Activated naive CD8-positive, alpha-beta T cell treated with anti-CD3 and anti-CD28 coated beads, Interleukin-2, amount 50 U/mL, for 24 hours (primary cell): ENCODE results near the gene SYT9.

Experiments
- ATAC-seq: fragments of 150-1000 bp; cut with Tn5 transposase; one replicate; pipeline ENCODE4 v1.10.0; 2021
- DNase-seq: peaks from one replicate; pipeline ENCODE4 v3.0.0; 2021
- H3K27ac Mint-ChIP-seq: one replicate; pipeline ENCODE4 v1.8.0; 2021; ENCODE audit warnings: mild to moderate bottlenecking, mixed read lengths
- H3K27me3 Mint-ChIP-seq: one replicate; pipeline ENCODE4 v1.8.0; 2021; ENCODE audit warnings: mixed read lengths
- H3K36me3 Mint-ChIP-seq: one replicate; pipeline ENCODE4 v1.8.0; 2021; ENCODE audit warnings: low read depth, mixed read lengths
- H3K4me1 Mint-ChIP-seq: one replicate; pipeline ENCODE4 v1.8.0; 2021; ENCODE audit warnings: mixed read lengths
- H3K4me3 Mint-ChIP-seq: one replicate; pipeline ENCODE4 v1.8.0; 2021; ENCODE audit warnings: mild to moderate bottlenecking, moderate library complexity, mixed read lengths
- H3K9me3 Mint-ChIP-seq: one replicate; pipeline ENCODE4 v1.8.0; 2021; ENCODE audit warnings: mixed read lengths

SYT9 gene

DNA sequence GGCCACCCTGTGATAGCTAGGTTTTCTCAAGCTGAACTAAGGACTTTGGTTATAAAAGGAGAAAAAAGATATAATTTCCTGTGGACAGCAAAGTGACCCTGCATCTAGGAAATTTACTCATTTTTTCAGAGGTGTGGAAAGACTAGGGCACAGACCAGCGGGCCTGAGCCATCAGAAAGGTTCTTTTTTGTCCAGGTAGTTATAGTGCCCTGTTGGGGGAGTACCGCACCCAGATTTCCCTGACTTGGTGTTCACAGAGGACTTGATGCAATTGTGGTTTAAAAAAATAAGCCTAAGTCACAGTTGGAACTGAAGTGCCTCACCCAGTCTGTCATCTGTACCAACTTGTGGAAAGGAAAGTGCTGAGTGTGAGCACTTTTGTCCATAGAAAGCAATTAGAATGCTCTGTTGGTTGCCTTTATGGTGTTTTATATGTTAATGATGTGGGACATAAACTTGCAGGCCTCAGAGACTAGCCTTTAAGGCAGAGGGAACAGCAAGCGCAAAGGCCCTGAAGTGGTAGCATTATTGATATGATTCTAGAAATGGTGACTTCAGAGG, 3.1 kb downstream of the SYT9 start:
- H3K27me3 Mint-ChIP-seq = peaks cover 36% of the 10 kb centered on the region
- no peaks in the 10 kb centered on the region for H3K9me3 Mint-ChIP-seq
- H3K27ac Mint-ChIP-seq = no peak overlapping the region
- no peak for DNase-seq
- H3K36me3 Mint-ChIP-seq = no peaks in the 10 kb centered on the region
- no peak overlapping the region for H3K4me3 Mint-ChIP-seq
- peaks cover 2% of the 10 kb centered on the region for H3K4me1 Mint-ChIP-seq
- ATAC-seq = no peak

DNA sequence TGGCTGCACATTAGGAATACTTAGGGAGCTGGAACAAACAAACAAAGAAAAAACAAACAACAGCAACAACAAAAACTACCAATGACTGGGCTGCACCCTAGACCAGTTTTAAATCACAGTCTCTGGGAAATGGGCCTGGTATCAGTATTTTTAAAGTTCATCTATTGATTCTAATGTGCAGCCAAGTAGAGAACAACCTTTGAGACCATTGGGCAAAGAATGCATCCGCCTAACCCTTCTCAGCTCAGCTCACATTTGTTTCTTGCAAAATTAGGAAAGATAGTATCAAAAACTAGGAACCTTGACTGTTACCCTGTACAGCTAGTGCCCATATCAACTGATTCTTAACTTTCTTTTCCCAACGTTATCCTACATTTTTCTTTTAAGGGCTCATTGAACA, 5.2 kb downstream of the SYT9 start:
- ATAC-seq (no peak), DNase-seq (no peak)
- Mint-ChIP-seq H3K27ac (no peak overlapping the region), H3K4me1 (peaks cover 2% of the 10 kb centered on the region), H3K9me3 (no peaks in the 10 kb centered on the region), H3K27me3 (peaks cover 27% of the 10 kb centered on the region), H3K36me3 (no peaks in the 10 kb centered on the region), H3K4me3 (no peak overlapping the region)

DNA sequence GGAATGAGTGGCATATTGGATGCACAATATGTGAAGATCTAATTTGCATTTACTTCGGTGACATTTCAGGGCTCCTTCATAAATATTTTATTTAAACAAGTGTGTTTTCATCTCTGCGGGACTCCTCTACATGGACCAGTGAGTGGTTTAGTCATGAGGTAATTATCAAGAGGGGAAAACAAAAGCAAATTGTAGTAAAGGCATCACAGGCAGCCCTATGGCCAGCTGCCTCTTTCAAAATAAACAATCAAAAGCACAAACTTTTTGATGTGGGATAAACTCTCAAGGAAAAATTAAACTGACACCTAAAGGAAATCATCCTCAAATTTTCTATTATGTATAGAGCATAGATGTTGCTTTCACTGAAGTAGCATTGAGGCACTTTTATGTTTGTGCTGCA, 6.0 kb downstream of the SYT9 start:
- Mint-ChIP-seq H3K27ac (no peak overlapping the region), H3K4me1 (no peaks in the 10 kb centered on the region), H3K36me3 (no peaks in the 10 kb centered on the region), H3K27me3 (peaks cover 24% of the 10 kb centered on the region), H3K9me3 (no peaks in the 10 kb centered on the region), H3K4me3 (no peak overlapping the region)
- DNase-seq = no peak
- no peak for ATAC-seq

DNA sequence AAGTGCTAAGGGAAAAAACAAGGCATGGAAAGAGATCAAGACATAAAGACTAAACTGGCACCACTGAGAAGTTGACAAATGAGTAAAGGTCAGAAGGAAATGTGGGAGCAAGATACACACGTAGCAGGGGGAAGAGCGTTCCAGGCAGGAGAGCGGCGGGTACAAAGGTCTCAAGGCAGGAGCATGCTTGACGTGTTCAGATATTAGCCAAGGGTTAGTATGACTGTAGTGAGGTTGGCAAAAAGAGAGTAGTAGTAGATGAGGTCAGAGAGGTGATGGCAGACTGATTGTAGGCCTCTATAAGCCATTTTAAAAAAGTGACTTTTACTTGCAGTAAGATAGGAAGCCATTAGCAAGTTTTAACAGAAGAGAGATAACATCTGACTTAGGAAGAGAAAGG, 9.9 kb downstream of the SYT9 start:
- Mint-ChIP-seq H3K4me3 (no peak overlapping the region), H3K27ac (no peak overlapping the region), H3K36me3 (no peaks in the 10 kb centered on the region), H3K27me3 (peaks cover 7% of the 10 kb centered on the region), H3K9me3 (no peaks in the 10 kb centered on the region), H3K4me1 (no peaks in the 10 kb centered on the region)
- ATAC-seq = no peak
- DNase-seq = no peak

DNA sequence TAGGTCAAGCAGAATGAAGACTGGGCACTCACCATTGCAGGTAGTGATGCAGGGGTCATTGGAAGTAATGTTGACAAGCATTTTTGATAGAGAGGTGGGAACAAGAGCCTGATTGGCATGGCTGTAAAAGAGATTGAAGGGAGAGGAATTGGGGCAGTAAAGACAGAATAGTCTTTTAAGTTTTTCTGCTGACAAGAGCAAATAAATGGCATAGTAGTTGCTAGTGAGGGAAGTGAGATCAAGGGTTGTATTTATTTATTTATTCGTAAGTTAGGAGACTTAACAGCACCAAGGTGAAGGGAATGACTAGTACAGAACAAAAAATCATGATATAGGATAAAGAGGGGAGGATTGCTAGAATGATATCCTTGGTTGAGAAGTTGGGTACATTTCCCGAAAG, 11.0 kb downstream of the SYT9 start:
- ATAC-seq (no peak), DNase-seq (no peak)
- Mint-ChIP-seq H3K36me3 (no peaks in the 10 kb centered on the region), H3K27me3 (peaks cover 9% of the 10 kb centered on the region), H3K27ac (no peak overlapping the region), H3K4me3 (no peak overlapping the region), H3K9me3 (no peaks in the 10 kb centered on the region), H3K4me1 (no peaks in the 10 kb centered on the region)

DNA sequence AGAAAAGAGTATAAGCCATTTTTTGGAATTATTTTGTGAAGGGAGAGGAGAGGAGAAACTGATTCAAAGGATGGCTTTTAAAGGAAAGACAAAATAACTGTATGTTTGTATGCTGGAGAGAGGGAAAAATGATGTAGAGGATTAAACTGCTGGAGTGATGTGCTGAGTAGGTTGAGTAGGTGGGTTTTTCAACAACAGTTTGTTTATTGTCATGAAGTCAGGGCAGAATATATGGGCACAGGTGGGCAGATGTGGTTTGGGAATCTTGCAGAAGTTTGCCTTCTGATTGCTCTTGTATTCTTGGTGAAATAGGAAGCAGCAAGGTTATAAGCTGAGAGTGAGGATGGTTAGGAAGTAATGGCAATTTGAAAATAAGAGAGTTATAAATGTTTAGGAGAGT, 12.1 kb downstream of the SYT9 start:
- Mint-ChIP-seq H3K27me3 (peaks cover 4% of the 10 kb centered on the region), H3K27ac (no peak overlapping the region), H3K36me3 (no peaks in the 10 kb centered on the region), H3K4me3 (no peak overlapping the region), H3K9me3 (no peaks in the 10 kb centered on the region), H3K4me1 (no peaks in the 10 kb centered on the region)
- DNase-seq (no peak), ATAC-seq (no peak)

DNA sequence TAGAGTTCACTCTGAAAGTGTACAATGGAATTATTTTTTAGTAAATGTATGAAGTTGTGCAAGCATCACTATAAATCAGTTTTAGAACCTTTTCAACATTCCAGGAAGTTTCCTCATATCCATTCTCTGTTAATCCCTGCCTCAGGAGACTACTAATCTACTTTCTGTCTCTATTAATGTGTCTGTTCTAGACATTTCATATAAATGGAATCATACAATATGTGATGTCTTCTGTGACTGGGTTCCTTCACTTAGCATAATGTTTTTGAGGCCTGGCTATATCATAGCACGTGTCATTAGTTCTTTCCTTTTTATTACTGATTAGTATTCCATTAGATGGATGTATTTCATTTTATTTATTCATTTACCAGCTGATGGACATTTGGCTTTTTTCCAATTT, 17.1 kb downstream of the SYT9 start:
- peaks cover 2% of the 10 kb centered on the region for H3K27me3 Mint-ChIP-seq
- no peaks in the 10 kb centered on the region for H3K36me3 Mint-ChIP-seq
- H3K27ac Mint-ChIP-seq = no peak overlapping the region
- H3K4me3 Mint-ChIP-seq = no peak overlapping the region
- no peaks in the 10 kb centered on the region for H3K9me3 Mint-ChIP-seq
- DNase-seq (no peak), ATAC-seq (no peak)
- no peaks in the 10 kb centered on the region for H3K4me1 Mint-ChIP-seq

DNA sequence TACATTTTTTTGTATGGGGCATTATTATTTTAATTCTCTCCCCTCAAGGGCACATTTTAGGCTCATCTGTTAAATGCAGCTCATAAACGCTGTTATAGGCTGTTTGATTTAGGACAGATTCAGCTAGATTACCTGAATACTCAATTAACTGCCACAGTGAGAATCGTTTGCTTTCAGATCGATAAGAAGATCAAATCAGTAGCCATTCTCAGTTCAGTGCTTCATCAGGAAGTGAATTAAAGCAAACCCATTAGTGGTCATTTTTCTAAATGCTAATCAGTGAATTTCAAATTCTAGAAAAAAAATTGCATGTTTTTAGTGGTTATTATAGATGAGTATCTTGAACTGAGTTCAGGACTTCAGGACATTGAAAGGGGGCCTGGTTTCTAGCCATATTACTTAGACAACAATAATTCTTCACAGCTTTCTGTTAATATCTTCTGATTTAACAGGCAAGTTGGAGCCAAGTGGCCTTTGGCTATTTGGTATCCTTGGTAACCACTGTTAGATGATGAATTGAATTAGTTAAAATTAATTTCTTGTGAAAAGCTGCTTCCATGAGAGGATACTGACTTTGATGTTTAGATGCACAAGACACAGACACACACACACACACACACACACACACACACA, 18.6 kb downstream of the SYT9 start:
- peaks cover 2% of the 10 kb centered on the region for H3K27me3 Mint-ChIP-seq
- no peak for DNase-seq
- H3K27ac Mint-ChIP-seq = no peak overlapping the region
- H3K4me1 Mint-ChIP-seq = no peaks in the 10 kb centered on the region
- no peaks in the 10 kb centered on the region for H3K36me3 Mint-ChIP-seq
- no peaks in the 10 kb centered on the region for H3K9me3 Mint-ChIP-seq
- no peak overlapping the region for H3K4me3 Mint-ChIP-seq
- ATAC-seq = no peak

DNA sequence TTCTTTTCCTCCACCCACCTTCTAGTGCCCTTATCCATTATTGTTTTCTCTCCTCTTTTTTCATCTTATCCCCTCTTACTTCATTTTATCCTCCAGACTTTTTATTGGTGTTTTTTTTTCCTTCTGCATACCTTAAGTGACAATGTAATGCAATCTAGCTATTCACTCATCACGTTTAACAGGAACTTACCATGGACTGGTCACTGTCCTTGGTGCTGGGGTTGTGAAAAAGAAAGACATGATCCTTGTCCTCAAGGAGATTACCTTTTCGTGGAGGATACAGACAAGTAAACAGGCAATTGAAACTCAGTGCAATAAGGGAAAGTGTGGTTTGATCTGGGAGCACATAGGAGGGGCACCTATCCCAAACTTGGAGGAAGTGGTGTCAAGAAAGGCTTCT, 20.7 kb downstream of the SYT9 start:
- H3K27ac Mint-ChIP-seq = no peak overlapping the region
- DNase-seq (no peak), ATAC-seq (no peak)
- H3K4me3 Mint-ChIP-seq = no peak overlapping the region
- no peaks in the 10 kb centered on the region for H3K4me1 Mint-ChIP-seq
- no peaks in the 10 kb centered on the region for H3K9me3 Mint-ChIP-seq
- no peaks in the 10 kb centered on the region for H3K36me3 Mint-ChIP-seq
- peaks cover 6% of the 10 kb centered on the region for H3K27me3 Mint-ChIP-seq

DNA sequence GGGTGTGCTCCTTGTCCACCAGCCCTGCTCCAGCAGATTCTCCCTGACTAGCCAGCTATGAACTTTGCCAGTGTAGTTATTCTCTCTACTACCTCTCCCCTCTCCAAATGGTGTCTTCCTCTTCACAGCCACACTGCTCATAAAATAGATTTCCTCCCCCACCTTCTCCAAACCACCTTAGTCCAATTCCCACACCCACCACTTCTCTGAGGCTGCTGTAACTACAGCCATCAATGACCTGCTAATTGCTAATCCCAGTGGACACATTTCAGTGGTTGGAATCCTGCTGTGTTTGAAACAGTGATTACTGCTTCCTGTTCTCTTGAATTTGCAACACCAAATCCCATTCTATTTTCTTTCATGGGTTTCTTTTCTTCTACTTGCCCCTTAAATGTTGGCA, 23.4 kb downstream of the SYT9 start:
- H3K9me3 Mint-ChIP-seq = no peaks in the 10 kb centered on the region
- H3K4me3 Mint-ChIP-seq = no peak overlapping the region
- no peak overlapping the region for H3K27ac Mint-ChIP-seq
- ATAC-seq (no peak), DNase-seq (no peak)
- H3K4me1 Mint-ChIP-seq = no peaks in the 10 kb centered on the region
- peaks cover 11% of the 10 kb centered on the region for H3K27me3 Mint-ChIP-seq
- no peaks in the 10 kb centered on the region for H3K36me3 Mint-ChIP-seq

DNA sequence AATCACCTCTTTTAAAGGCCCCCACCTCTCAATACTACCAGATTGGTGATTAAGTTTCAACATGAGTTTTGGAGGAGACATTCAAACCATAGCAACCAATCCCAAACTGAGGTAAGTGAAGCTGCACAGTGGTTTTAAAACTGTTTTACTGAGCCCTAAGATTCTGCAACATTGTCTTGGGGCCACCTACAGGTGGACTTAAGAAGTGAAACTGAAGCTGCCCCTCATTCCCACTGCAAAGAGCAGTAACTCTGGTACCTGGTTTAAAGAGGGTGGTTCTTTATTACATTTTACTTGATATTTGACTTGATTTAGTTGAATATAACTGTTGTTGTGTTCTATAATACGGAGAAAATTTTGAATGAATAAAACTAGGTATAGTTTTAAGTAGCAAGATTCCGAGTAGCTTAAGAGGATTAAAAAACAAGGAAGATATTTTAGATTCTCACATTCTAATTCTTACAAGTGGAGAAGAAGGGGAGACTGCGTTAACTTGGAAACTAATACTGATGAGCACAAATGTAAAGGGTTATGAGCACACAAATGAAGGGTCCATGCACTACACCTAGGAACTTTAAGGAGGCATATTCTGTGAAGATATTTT, 26.7 kb downstream of the SYT9 start:
- H3K27me3 Mint-ChIP-seq = peaks cover 11% of the 10 kb centered on the region
- no peaks in the 10 kb centered on the region for H3K9me3 Mint-ChIP-seq

DNA sequence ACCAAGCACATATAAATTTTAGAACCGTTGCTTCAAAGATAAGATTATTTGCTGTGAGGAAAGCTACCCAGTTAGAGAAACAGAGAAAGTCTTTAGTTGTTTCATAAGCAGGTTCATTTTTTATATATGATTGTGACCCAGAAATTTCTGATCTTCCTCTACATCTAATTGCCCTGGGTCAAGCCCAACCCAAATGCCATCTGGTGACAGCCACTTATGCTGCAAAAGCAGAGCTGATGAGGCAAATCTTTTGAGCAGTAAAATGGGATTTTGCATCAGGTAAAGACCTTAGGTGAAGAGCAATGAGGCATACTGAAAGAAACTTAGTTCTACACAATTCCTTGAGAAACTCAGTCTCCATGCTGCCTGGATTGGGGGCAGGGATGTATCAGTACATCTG, 28.0 kb downstream of the SYT9 start:
- DNase-seq = no peak
- H3K4me1 Mint-ChIP-seq = no peaks in the 10 kb centered on the region
- H3K4me3 Mint-ChIP-seq = no peak overlapping the region
- no peaks in the 10 kb centered on the region for H3K36me3 Mint-ChIP-seq
- no peak overlapping the region for H3K27ac Mint-ChIP-seq
- no peaks in the 10 kb centered on the region for H3K9me3 Mint-ChIP-seq
- H3K27me3 Mint-ChIP-seq = peaks cover 14% of the 10 kb centered on the region
- no peak for ATAC-seq

More for the DNA sequence above, 26.7 kb downstream of the SYT9 start:
- Mint-ChIP-seq H3K36me3 (no peaks in the 10 kb centered on the region), H3K4me1 (no peaks in the 10 kb centered on the region), H3K4me3 (no peak overlapping the region), H3K27ac (no peak overlapping the region)
- no peak for ATAC-seq
- DNase-seq = no peak

DNA sequence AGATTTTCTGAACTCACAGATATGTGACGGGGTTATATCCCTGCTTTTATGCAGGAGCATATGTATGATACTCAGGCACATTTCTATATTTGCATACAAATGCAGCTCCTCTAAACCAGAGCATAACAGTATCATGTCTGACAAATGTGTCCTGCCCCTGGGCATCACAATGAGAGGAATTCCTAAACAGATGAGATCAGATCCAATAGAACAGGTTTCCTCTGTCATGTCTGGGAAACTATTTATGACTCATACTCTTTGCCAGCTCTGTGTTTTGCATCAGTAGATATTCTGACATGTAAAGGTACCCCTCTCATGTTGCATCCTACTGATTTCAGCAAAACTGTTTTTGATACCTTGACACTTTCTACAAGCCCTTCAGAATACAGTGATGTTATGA, 29.4 kb downstream of the SYT9 start:
- Mint-ChIP-seq H3K27me3 (peaks cover 16% of the 10 kb centered on the region), H3K27ac (no peak overlapping the region), H3K9me3 (no peaks in the 10 kb centered on the region), H3K4me1 (no peaks in the 10 kb centered on the region), H3K4me3 (no peak overlapping the region), H3K36me3 (no peaks in the 10 kb centered on the region)
- no peak for ATAC-seq
- no peak for DNase-seq

DNA sequence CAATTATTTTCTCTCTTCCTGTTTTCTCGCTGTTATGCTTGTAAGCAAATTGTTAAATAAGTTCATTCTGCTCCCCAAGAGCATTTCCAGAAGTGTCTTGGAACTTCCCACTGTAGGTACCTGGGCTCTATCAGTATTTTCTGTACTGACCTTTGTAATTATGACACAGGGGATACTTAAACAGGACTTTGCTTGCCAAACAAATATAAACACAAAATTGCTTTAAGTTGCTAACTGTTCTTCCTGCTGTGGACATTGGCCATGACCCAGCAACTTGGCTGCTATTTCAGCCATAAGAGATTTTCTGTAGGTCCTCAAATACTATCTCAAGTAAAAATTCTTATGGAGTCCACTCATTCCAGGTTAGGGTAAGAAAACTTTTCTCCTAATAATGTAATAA, 30.1 kb downstream of the SYT9 start:
- H3K9me3 Mint-ChIP-seq = peaks cover 5% of the 10 kb centered on the region

DNA sequence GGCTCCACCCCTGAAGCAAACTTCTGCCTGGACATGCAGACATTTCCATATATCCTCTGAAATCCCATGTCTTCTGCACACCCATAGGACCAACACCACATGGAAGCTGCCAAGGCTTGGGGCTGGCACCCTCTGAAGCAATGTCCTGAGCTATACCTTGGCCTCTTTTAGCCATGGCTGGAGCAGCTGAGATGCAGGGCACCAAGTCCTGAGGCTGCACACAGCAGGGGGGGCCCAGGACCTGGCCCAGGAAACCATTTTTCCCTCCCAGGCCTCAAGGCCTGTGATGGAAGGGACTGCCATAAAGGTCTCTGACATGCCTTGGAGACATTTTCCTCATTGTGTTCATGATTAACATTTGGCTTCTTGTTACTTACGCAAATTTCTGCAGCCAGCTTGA, 34.5 kb downstream of the SYT9 start:
- H3K36me3 Mint-ChIP-seq = no peaks in the 10 kb centered on the region
- no peak overlapping the region for H3K27ac Mint-ChIP-seq
- no peaks in the 10 kb centered on the region for H3K4me1 Mint-ChIP-seq
- DNase-seq = no peak
- peaks cover 8% of the 10 kb centered on the region for H3K27me3 Mint-ChIP-seq
- H3K9me3 Mint-ChIP-seq = peaks cover 12% of the 10 kb centered on the region
- no peak for ATAC-seq
- no peak overlapping the region for H3K4me3 Mint-ChIP-seq

More for the DNA sequence above, 30.1 kb downstream of the SYT9 start:
- Mint-ChIP-seq H3K4me3 (no peak overlapping the region), H3K27me3 (peaks cover 16% of the 10 kb centered on the region), H3K4me1 (no peaks in the 10 kb centered on the region), H3K27ac (no peak overlapping the region), H3K36me3 (no peaks in the 10 kb centered on the region)
- ATAC-seq (no peak), DNase-seq (no peak)
